Medulla oblongata (tissue), 1 donor: ENCODE results near the gene TLR8.

Experiments
- DNase-seq: peaks from one replicate; pipeline ENCODE4 v3.0.0-alpha.2; 2015; ENCODE audit errors: extremely low spot score

TLR8 gene

DNA sequence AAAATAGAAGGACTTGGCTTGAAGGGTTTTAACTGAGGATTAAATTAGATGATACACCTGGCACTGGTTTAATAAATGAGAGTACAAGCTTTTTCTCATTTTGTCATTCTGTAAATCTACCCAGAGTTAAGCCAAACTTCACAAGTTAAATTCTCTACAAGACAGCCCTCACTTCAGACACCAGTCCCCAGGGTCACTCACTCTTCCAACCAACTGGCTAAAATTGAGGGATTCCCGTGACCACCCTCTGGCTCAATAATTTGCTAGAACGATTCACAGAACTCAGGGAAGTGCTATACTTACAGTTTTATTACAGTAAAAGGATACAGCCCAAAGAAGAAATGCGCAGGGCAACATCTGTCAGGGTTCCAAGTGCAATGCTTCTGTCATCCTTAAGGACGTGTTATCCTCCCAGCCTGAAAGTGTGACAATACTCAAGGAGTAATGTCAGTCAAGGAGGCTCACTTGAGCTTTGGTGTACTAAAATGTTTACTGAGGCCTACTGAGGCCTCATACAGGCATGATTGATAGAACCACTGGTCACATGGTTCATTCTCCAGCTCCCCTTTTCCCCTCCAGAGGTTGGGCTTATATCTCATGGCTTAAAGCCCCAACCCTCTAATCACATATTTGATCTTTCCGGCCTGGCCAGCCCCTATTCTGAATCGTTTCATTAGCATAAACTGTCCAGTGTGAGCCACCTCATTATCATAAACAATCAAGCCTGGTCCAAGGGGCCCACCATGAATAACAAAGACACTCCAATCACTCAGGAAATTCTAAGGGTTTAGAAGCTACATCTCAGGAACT is 58.9 kb downstream of the TLR8 start:
- DNase-seq: no peak

DNA sequence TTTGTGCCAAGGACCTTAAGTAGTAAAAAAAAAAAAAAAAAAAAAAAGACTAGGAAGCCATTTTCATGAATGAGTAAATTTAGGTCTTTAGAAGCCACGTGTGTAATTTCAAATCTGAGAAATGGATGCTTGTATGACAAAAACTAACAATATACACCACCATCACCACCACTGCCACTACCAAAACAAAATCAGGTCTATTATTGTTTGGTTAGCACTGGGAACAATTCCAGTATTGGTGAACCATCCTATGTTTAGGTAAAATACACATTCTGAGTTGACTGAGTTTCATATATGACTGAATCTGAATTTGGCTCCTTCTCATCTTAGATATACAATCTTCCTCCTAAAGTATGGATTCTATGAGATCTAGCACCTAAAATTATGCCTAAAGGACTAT is 59.7 kb downstream of the TLR8 start:
- no peak for DNase-seq

DNA sequence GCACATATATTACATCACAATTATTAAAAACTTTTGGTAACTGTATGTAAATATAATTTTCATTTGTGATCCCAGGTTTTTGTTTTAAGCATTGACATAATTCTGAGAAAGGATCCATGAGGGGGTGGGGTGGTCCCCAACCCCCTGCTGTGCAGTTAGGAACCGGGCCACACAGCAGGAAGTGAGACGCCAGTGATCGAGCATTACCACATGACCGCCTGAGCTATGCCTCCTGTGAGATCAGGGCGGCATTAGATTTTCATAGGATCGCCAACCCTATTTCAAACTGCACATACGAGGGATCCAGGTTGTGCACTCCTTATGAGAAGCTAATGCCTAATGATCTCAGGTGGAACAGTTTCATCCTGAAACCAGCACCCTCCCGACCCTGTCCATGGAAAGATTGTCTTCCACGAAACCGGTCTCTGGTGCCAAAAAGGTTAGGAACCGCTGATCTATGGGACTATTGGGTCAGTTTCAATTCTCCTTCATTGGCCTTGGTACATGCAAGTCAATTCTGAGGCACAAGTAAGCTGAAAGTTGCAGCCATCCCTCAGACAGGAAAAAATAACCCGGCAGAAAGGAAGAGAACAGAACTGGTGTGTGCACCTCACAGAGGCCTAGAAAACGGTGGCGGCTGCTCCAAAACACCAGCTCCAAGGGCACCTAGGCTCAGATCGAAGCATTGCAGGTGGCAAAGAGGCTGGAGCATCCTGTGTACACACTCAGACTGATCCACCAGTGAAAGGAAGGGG is 61.5 kb downstream of the TLR8 start:
- no peak for DNase-seq

DNA sequence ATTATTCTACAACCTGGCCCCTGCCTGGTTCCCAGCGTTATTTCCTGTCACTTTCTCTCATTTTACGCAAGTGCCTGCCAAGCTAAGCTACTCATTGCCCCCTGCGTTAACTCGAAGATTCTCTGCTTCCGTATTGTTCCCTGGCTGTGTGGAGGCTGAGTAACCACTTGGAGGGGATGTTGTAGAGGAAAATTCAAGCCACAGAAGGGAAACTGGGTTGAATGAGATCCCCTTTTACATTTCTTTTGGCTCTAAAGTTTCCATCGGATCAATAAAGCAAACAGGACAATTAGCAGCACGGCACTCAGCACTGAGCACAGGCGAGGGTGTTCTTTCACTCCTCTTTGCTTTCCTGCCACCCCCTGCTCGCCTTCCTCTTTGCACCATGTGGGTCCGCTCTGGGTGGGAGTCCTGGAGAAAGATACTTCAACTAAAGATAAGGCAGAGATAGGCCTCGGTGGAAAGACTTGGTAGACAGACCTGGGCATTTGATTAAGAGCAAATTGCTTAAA is 64.3 kb downstream of the TLR8 start:
- DNase-seq: peak; percentile 86

DNA sequence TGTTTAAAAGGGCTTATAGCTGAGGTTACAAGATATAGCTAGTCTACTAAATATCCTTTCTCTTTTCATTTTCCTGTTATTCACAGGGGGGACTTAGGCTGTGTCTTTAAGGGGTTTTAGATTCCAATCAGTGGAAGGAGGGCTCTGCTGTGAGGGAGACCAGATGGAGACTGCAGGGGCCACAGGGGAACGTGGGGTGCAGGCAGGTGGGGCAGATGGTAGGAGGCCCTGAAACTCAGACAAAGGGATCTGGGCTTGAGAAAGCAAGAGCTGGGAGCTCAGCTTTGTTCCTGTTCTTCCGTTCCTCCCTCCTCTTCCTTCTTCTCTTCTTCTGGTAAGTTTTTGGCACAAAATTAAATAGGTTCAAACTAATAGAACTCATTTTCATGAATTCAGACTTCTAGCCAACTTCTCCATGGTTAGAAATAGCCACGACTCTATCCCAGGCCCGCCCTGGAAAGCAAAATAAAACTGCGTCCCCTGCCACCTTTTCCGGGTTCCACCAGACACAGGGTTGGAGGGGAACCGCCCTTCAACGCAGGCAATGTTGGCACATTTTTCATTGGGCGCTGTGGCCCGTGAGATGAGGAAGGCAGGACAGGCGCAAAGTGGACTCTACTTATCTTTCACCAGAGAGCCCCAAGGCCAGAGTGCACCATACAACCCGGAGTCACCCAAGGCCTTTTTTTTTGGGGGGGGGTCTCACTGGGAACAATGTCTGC is 65.0 kb downstream of the TLR8 start:
- peak; percentile 46 for DNase-seq

DNA sequence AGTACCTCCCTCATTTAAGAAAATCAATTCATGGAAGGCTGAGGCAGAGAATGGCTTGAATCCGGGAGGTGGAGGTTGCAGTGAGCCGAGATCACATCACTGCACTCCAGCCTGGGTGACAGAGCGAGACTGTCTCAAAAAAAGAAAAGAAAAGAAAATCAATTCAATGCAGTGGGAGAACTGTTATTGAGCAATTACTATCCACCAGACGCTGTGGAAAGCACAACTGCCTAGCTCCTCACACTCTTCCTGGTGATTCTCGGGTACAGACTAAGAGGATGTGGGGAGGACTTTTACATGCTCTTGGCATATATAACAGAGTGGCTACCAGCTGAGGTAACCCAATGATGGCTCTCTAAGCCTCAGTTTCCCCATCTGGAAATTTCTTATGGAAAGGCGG is 65.8 kb downstream of the TLR8 start:
- no peak for DNase-seq
